WTC11 (cell line): ENCODE results near the gene TUBB2A. TPM values are rescaled to one million over a fixed set of nuclear protein-coding genes. Genes with fewer than 3 reads are reported as not detected.
A peak's percentile ranks its signal among the peaks of the same experiment; 100 is the strongest.

ENCODE experiments used
- ATAC-seq: fragments of 200-7000 bp; cut with Tn5 transposase; 2 replicates; pipeline ENCODE4 v1.10.0; 2021; ENCODE audit warnings: mild to moderate bottlenecking, moderate library complexity
- CTCF ChIA-PET: fragments of 300-600 bp; sonication (Branson Sonifier 250); formaldehyde crosslinking; loops from one replicate; lab custom pipeline; 2021; ENCODE audit warnings: antibody characterized with exemption; lab: Charles Lee
- POLR2A ChIA-PET: fragments of 350-600 bp; sonication (Branson Sonifier 250); formaldehyde crosslinking; loops from one replicate; lab custom pipeline; 2021; ENCODE audit warnings: antibody characterized with exemption; lab: Charles Lee
- DNase-seq: peaks from one replicate; pipeline ENCODE4 v3.0.0; 2021; ENCODE audit warnings: low spot score
- H3K27ac Mint-ChIP-seq: 2 replicates; pipeline ENCODE4 v1.8.0; 2021; ENCODE audit warnings: mixed read lengths
- H3K27me3 Mint-ChIP-seq: 2 replicates; pipeline ENCODE4 v1.8.0; 2021; ENCODE audit warnings: low read depth, mild to moderate bottlenecking, moderate library complexity, mixed read lengths
- H3K36me3 Mint-ChIP-seq: 2 replicates; pipeline ENCODE4 v1.8.0; 2021; ENCODE audit warnings: mixed read lengths
- H3K4me1 Mint-ChIP-seq: 2 replicates; pipeline ENCODE4 v1.8.0; 2022; ENCODE audit warnings: mixed read lengths
- H3K4me3 Mint-ChIP-seq: 2 replicates; pipeline ENCODE4 v1.8.0; 2021; ENCODE audit warnings: mild to moderate bottlenecking, moderate library complexity, mixed read lengths
- H3K9me3 Mint-ChIP-seq: 2 replicates; pipeline ENCODE4 v1.8.0; 2021; ENCODE audit warnings: mixed read lengths
- CBFB ChIP-seq: sonication (generic); formaldehyde crosslinking; IDR thresholded peaks from 2 replicates; pipeline ENCODE4 v1.8.1; 2022; ENCODE audit warnings: mild to moderate bottlenecking, low read depth, missing genetic modification reagents
- ELF4 ChIP-seq: sonication (generic); formaldehyde crosslinking; IDR thresholded peaks from 2 replicates; pipeline ENCODE4 v1.8.1; 2022; ENCODE audit warnings: low read depth, mild to moderate bottlenecking, moderate library complexity, missing genetic modification reagents
- FOXJ3 ChIP-seq: sonication (generic); formaldehyde crosslinking; IDR thresholded peaks from 2 replicates; pipeline ENCODE4 v1.9.0; 2021; ENCODE audit warnings: missing genetic modification reagents, mild to moderate bottlenecking, borderline replicate concordance
- HMGA2 ChIP-seq: fragments of 250-450 bp; sonication (Bioruptor Pico); IDR thresholded peaks from 2 replicates; pipeline ENCODE4 v1.4.0; 2021; ENCODE audit warnings: mild to moderate bottlenecking, moderate library complexity
- JAZF1 ChIP-seq: fragments of 250-450 bp; sonication (Bioruptor Pico); IDR thresholded peaks from 2 replicates; pipeline ENCODE4 v1.9.0; 2021; ENCODE audit warnings: moderate library complexity, mild to moderate bottlenecking, inconsistent platforms
- NFE2L1 ChIP-seq: sonication (generic); formaldehyde crosslinking; IDR thresholded peaks from 2 replicates; pipeline ENCODE4 v1.8.1; 2023; ENCODE audit warnings: missing genetic modification reagents
- NFYB ChIP-seq: sonication (generic); formaldehyde crosslinking; conservative IDR thresholded peaks from 2 replicates; pipeline ENCODE4 v1.8.0; 2022; ENCODE audit warnings: low read depth, missing genetic modification reagents
- NR1H2 ChIP-seq: sonication (generic); formaldehyde crosslinking; IDR thresholded peaks from 2 replicates; pipeline ENCODE4 v1.9.0; 2021; ENCODE audit warnings: mild to moderate bottlenecking, moderate library complexity, missing genetic modification reagents
- NR3C1 ChIP-seq: sonication (generic); formaldehyde crosslinking; conservative IDR thresholded peaks from 2 replicates; pipeline ENCODE4 v1.8.1; 2023; ENCODE audit warnings: low read depth, mild to moderate bottlenecking, missing genetic modification reagents
- PRRX2 ChIP-seq: fragments of 250-450 bp; sonication (Bioruptor Pico); IDR thresholded peaks from 2 replicates; pipeline ENCODE4 v1.8.0; 2021; ENCODE audit warnings: mild to moderate bottlenecking
- RELA ChIP-seq: sonication (generic); formaldehyde crosslinking; IDR thresholded peaks from 2 replicates; pipeline ENCODE4 v1.8.1; 2022; ENCODE audit warnings: missing genetic modification reagents, mild to moderate bottlenecking, borderline replicate concordance
- SP1 ChIP-seq: sonication (generic); formaldehyde crosslinking; conservative IDR thresholded peaks from 2 replicates; pipeline ENCODE4 v1.8.1; 2022; ENCODE audit warnings: missing genetic modification reagents
- TP53 ChIP-seq: sonication (generic); formaldehyde crosslinking; IDR thresholded peaks from 2 replicates; pipeline ENCODE4 v1.8.1; 2023; ENCODE audit warnings: mild to moderate bottlenecking, missing genetic modification reagents
- ZBTB21 ChIP-seq: sonication (generic); formaldehyde crosslinking; IDR thresholded peaks from 2 replicates; pipeline ENCODE4 v1.8.1; 2023; ENCODE audit warnings: mild to moderate bottlenecking, missing genetic modification reagents, borderline replicate concordance
- ZNF138 ChIP-seq: sonication (generic); formaldehyde crosslinking; conservative IDR thresholded peaks from 2 replicates; pipeline ENCODE4 v1.8.1; 2022; ENCODE audit warnings: mild to moderate bottlenecking, moderate library complexity, missing genetic modification reagents
- ZNF423 ChIP-seq: fragments of 250-450 bp; sonication (Bioruptor Pico); IDR thresholded peaks from 2 replicates; pipeline ENCODE4 v2.1.2; 2022; ENCODE audit warnings: mild to moderate bottlenecking, moderate library complexity
- total RNA-seq: library from RNA; stranded (reverse); gene quantifications from 3 replicates; pipeline ENCODE4 v1.2.3, GENCODE V29; 2021
- TF ChIP-seq, protein P1 (sequence below): sonication (generic); formaldehyde crosslinking; IDR thresholded peaks from 2 replicates; pipeline ENCODE4 v1.8.1; 2023; ENCODE audit warnings: mild to moderate bottlenecking, missing genetic modification reagents, moderate library complexity
- TF ChIP-seq, protein P2 (sequence below): sonication (generic); formaldehyde crosslinking; IDR thresholded peaks from 2 replicates; pipeline ENCODE4 v1.8.1; 2022; ENCODE audit warnings: low read depth, mild to moderate bottlenecking, moderate library complexity, missing genetic modification reagents, borderline replicate concordance
- TF ChIP-seq, protein P3 (sequence below): sonication (generic); formaldehyde crosslinking; IDR thresholded peaks from 2 replicates; pipeline ENCODE4 v1.8.0; 2023; ENCODE audit warnings: mild to moderate bottlenecking, missing genetic modification reagents
- TF ChIP-seq, protein P4 (sequence below): sonication (generic); formaldehyde crosslinking; IDR thresholded peaks from 2 replicates; pipeline ENCODE4 v1.8.1; 2023; ENCODE audit warnings: mild to moderate bottlenecking, missing genetic modification reagents
- TF ChIP-seq, protein P5 (sequence below): sonication (generic); formaldehyde crosslinking; IDR thresholded peaks from 2 replicates; pipeline ENCODE4 v1.8.0; 2023; ENCODE audit warnings: missing genetic modification reagents
- TF ChIP-seq, protein P6 (sequence below): sonication (generic); formaldehyde crosslinking; IDR thresholded peaks from 2 replicates; pipeline ENCODE4 v1.8.0; 2022; ENCODE audit warnings: mild to moderate bottlenecking, missing genetic modification reagents
- TF ChIP-seq, protein P7 (sequence below): fragments of 250-450 bp; sonication (Bioruptor Pico); IDR thresholded peaks from 2 replicates; pipeline ENCODE4 v1.9.0; 2021; ENCODE audit warnings: mild to moderate bottlenecking

The TUBB2A gene
- total RNA-seq, 1 experiment from 2014 or later, result 357 TPM

DNA sequence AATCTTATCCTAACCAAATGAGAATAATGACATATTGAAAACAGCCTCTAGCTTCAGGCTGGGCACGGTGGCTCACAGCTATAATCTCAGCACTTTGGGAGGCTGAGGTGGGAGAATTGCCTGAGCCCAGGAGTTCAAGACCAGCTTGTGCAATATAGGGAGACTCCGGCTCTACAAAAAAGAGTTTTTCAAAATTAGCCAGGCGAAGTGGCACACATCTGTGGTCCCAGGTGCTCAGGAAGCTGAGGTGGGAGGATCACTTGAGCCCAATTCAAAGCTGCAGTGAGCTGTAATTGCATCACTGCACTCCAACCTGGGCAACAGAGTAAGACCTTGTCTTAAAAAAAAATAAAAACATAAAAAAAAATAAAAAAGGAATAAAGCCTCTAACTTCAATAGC is 4.7 kb downstream of the TUBB2A start:
- DNase-seq (no peak), ATAC-seq (no peak)
- H3K36me3 Mint-ChIP-seq, result peaks cover 55% of the 10 kb centered on the region
- H3K9me3 Mint-ChIP-seq, result peaks cover 1% of the 10 kb centered on the region; the same call in 1 of the 2 replicates
- ChIA-PET CTCF (no interaction called here), POLR2A (no interaction called here)
- peak overlapping the region; percentile 69; the same call in 1 of the 2 replicates for H3K27ac Mint-ChIP-seq
- no peaks in the 10 kb centered on the region for H3K27me3 Mint-ChIP-seq
- TF ChIP-seq, protein P1, sequence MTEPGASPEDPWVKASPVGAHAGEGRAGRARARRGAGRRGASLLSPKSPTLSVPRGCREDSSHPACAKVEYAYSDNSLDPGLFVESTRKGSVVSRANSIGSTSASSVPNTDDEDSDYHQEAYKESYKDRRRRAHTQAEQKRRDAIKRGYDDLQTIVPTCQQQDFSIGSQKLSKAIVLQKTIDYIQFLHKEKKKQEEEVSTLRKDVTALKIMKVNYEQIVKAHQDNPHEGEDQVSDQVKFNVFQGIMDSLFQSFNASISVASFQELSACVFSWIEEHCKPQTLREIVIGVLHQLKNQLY (CRISPR knock-in tag), result no peak
- TF ChIP-seq SP1 (CRISPR knock-in tag) (no peak), JAZF1 (CRISPR knock-in tag) (no peak), TP53 (CRISPR knock-in tag) (no peak), PRRX2 (CRISPR knock-in tag) (no peak), NFYB (CRISPR knock-in tag) (no peak), NR1H2 (CRISPR knock-in tag) (no peak), ZBTB21 (CRISPR knock-in tag) (no peak), RELA (CRISPR knock-in tag) (no peak), NFE2L1 (no peak), FOXJ3 (CRISPR knock-in tag) (no peak), CBFB (CRISPR knock-in tag) (no peak), ZNF423 (CRISPR knock-in tag) (no peak), ELF4 (CRISPR knock-in tag) (no peak), ZNF138 (CRISPR knock-in tag) (no peak)
- TF ChIP-seq, protein P2, sequence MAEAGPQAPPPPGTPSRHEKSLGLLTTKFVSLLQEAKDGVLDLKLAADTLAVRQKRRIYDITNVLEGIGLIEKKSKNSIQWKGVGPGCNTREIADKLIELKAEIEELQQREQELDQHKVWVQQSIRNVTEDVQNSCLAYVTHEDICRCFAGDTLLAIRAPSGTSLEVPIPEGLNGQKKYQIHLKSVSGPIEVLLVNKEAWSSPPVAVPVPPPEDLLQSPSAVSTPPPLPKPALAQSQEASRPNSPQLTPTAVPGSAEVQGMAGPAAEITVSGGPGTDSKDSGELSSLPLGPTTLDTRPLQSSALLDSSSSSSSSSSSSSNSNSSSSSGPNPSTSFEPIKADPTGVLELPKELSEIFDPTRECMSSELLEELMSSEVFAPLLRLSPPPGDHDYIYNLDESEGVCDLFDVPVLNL (CRISPR knock-in tag), result no peak
- TF ChIP-seq, protein P3, sequence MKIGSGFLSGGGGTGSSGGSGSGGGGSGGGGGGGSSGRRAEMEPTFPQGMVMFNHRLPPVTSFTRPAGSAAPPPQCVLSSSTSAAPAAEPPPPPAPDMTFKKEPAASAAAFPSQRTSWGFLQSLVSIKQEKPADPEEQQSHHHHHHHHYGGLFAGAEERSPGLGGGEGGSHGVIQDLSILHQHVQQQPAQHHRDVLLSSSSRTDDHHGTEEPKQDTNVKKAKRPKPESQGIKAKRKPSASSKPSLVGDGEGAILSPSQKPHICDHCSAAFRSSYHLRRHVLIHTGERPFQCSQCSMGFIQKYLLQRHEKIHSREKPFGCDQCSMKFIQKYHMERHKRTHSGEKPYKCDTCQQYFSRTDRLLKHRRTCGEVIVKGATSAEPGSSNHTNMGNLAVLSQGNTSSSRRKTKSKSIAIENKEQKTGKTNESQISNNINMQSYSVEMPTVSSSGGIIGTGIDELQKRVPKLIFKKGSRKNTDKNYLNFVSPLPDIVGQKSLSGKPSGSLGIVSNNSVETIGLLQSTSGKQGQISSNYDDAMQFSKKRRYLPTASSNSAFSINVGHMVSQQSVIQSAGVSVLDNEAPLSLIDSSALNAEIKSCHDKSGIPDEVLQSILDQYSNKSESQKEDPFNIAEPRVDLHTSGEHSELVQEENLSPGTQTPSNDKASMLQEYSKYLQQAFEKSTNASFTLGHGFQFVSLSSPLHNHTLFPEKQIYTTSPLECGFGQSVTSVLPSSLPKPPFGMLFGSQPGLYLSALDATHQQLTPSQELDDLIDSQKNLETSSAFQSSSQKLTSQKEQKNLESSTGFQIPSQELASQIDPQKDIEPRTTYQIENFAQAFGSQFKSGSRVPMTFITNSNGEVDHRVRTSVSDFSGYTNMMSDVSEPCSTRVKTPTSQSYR (CRISPR knock-in tag), result no peak
- TF ChIP-seq, protein P4, sequence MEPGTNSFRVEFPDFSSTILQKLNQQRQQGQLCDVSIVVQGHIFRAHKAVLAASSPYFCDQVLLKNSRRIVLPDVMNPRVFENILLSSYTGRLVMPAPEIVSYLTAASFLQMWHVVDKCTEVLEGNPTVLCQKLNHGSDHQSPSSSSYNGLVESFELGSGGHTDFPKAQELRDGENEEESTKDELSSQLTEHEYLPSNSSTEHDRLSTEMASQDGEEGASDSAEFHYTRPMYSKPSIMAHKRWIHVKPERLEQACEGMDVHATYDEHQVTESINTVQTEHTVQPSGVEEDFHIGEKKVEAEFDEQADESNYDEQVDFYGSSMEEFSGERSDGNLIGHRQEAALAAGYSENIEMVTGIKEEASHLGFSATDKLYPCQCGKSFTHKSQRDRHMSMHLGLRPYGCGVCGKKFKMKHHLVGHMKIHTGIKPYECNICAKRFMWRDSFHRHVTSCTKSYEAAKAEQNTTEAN (CRISPR knock-in tag), result no peak
- TF ChIP-seq, protein P5, sequence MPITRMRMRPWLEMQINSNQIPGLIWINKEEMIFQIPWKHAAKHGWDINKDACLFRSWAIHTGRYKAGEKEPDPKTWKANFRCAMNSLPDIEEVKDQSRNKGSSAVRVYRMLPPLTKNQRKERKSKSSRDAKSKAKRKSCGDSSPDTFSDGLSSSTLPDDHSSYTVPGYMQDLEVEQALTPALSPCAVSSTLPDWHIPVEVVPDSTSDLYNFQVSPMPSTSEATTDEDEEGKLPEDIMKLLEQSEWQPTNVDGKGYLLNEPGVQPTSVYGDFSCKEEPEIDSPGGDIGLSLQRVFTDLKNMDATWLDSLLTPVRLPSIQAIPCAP (CRISPR knock-in tag), result no peak
- TF ChIP-seq, protein P6, sequence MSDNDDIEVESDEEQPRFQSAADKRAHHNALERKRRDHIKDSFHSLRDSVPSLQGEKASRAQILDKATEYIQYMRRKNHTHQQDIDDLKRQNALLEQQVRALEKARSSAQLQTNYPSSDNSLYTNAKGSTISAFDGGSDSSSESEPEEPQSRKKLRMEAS (CRISPR knock-in tag), result no peak
- H3K4me1 Mint-ChIP-seq, result peaks cover 22% of the 10 kb centered on the region
- no peak overlapping the region for H3K4me3 Mint-ChIP-seq

DNA sequence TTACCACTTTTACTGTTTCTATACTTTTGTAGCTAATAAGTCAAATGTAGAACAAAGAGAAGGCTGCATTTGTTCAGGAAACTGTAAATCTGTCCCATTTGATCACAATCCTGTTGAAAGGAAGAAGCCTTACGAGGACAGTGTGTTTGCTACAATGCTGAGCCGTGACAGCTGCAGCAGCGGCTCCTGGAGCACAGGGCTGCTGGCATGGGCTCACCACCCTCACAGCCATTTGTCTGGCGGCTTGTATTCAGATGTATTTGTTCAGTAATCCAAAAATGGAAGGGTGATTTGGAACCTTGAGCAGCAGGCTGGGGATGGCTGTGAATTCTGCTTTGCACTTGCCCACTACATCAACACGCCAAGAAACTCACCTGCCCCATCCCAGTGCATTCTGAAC is 5.7 kb downstream of the TUBB2A start:
- Mint-ChIP-seq H3K36me3 (peaks cover 63% of the 10 kb centered on the region), H3K9me3 (peaks cover 7% of the 10 kb centered on the region), H3K4me1 (peaks cover 22% of the 10 kb centered on the region), H3K27ac (peak overlapping the region; percentile 2; the same call in 1 of the 2 replicates), H3K4me3 (no peak overlapping the region), H3K27me3 (no peaks in the 10 kb centered on the region)
- CTCF ChIA-PET, result no interaction called here
- DNase-seq (no peak), ATAC-seq (no peak)
- POLR2A ChIA-PET, result no interaction called here
- no peak for TF ChIP-seq CBFB (CRISPR knock-in tag)
- TF ChIP-seq, protein P7, sequence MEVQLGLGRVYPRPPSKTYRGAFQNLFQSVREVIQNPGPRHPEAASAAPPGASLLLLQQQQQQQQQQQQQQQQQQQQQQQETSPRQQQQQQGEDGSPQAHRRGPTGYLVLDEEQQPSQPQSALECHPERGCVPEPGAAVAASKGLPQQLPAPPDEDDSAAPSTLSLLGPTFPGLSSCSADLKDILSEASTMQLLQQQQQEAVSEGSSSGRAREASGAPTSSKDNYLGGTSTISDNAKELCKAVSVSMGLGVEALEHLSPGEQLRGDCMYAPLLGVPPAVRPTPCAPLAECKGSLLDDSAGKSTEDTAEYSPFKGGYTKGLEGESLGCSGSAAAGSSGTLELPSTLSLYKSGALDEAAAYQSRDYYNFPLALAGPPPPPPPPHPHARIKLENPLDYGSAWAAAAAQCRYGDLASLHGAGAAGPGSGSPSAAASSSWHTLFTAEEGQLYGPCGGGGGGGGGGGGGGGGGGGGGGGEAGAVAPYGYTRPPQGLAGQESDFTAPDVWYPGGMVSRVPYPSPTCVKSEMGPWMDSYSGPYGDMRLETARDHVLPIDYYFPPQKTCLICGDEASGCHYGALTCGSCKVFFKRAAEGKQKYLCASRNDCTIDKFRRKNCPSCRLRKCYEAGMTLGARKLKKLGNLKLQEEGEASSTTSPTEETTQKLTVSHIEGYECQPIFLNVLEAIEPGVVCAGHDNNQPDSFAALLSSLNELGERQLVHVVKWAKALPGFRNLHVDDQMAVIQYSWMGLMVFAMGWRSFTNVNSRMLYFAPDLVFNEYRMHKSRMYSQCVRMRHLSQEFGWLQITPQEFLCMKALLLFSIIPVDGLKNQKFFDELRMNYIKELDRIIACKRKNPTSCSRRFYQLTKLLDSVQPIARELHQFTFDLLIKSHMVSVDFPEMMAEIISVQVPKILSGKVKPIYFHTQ, result no peak
- TF ChIP-seq, protein P2 (CRISPR knock-in tag), result no peak
- TF ChIP-seq ELF4 (CRISPR knock-in tag), result no peak
- no peak for TF ChIP-seq NR3C1
- TF ChIP-seq NFYB (CRISPR knock-in tag), result no peak
- TF ChIP-seq HMGA2 (CRISPR knock-in tag), result no peak
